HPDE6-E6E7 (cell line): ENCODE results near the gene VAMP3.

ENCODE experiments used
- DNase-seq: peaks from one replicate; pipeline ENCODE4 v3.0.0; 2011; ENCODE audit warnings: missing footprints; ENCODE audit errors: extremely low spot score

The VAMP3 gene

GRCh38 chr1:7813677-7814373, 42.7 kb downstream of the VAMP3 start:
- no peak for DNase-seq

GRCh38 chr1:7821282-7821681, 50.2 kb downstream of the VAMP3 start:
- DNase-seq = no peak

GRCh38 chr1:7824701-7825100, 53.6 kb downstream of the VAMP3 start:
- DNase-seq = no peak

GRCh38 chr1:7826363-7826762, 55.3 kb downstream of the VAMP3 start:
- no peak for DNase-seq

- no peak for DNase-seq
Observed at GRCh38 chr1:7827126-7827955, 56.2 kb downstream of the VAMP3 start.
